ENCODE results near the gene DCTN2.

GRCh38 chr12:57569858-57570257 is 22.9 kb upstream of the DCTN2 start:
- TF ChIP-seq POLR2A (IDR thresholded peaks at IDR 0.05; ENCODE audit: low read length) (no peak), GATA1 (IDR thresholded peaks at IDR 0.05; ENCODE audit: low read depth, low read length) (no peak)

Measured in erythroblast (primary cell).